Uterus (tissue), 4 donors: Measurements from ENCODE around the gene GRPR. TPM values are rescaled to one million over a fixed set of nuclear protein-coding genes. Genes with fewer than 3 reads are reported as not detected.

Experiments used
- DNase-seq, 2 donors: peaks; one replicate each; pipeline ENCODE4 v3.0.0-alpha.2; 2019 to 2020
- H3K27ac ChIP-seq, 2 donors: fragments of 200-600 bp; sonication (generic); 1 replicate in 1 of 2; 2 replicates in 1 of 2; pipeline ENCODE4 v1.5.1; 2016 to 2018
- H3K27me3 ChIP-seq, 2 donors: fragments of 200-600 bp; sonication (generic); one replicate each; pipeline ENCODE4 v1.5.1; 2018 to 2019; ENCODE audit warnings: control low read depth in 1 of 2
- H3K36me3 ChIP-seq, 2 donors: fragments of 200-600 bp; sonication (generic); one replicate each; pipeline ENCODE4 v1.5.1; 2019; ENCODE audit warnings: control low read depth in 1 of 2
- H3K4me1 ChIP-seq, 2 donors: fragments of 200-600 bp; sonication (generic); one replicate each; pipeline ENCODE4 v1.5.1; 2018 to 2019; ENCODE audit warnings: control low read depth in 1 of 2
- H3K4me3 ChIP-seq, 2 donors: fragments of 200-600 bp; sonication (generic); 1 replicate in 1 of 2; 2 replicates in 1 of 2; pipeline ENCODE4 v1.5.1; 2018 to 2019; ENCODE audit warnings: mild to moderate bottlenecking in 1 of 2
- H3K9me3 ChIP-seq, 2 donors: fragments of 200-600 bp; sonication (generic); one replicate each; pipeline ENCODE4 v1.5.1; 2019; ENCODE audit warnings: control low read depth in 1 of 2
- CTCF ChIP-seq, 4 experiments: fragments of 200-600 bp in 2 of 4; fragments of 450-650 bp in 2 of 4; sonication (generic) in 2 of 4; IDR thresholded peaks; one replicate each; pipeline ENCODE4 v1.5.1; 2016 to 2019; ENCODE audit warnings: antibody characterized with exemption in 4 of 4, mild to moderate bottlenecking in 2 of 4, moderate library complexity in 1 of 4
- POLR2A ChIP-seq, 2 donors: fragments of 450-650 bp; IDR thresholded peaks; one replicate each; pipeline ENCODE4 v1.6.1; 2016; ENCODE audit warnings: antibody characterized with exemption in 2 of 2, mild to moderate bottlenecking in 1 of 2, moderate library complexity in 1 of 2
- intact Hi-C: fragments of 100-400 bp; cut with DNase I; formaldehyde crosslinking; loops from one replicate; pipeline ENCODE4 v1.15.1; 2023; ENCODE audit warnings: low total_unique reads
- total RNA-seq, 4 donors: library from RNA; depleted of rRNA in 3 of 4; stranded (reverse); fragments of >200 nt in 3 of 4; gene quantifications; one replicate each; pipeline versions ENCODE4 v1.1.0 to v1.2.4, GENCODE V29; 2014 to 2023
- donor health status: DM: yes; HTN: yes; CAD: no.

Gene GRPR
- total RNA-seq, 4 donors from 2014 or later: 0.48 to 0.77 (median 0.67) TPM; not detected in 1

GRCh38 chrX:16120431-16120830, 2.9 kb upstream of the GRPR start:
- Histone ChIP-seq H3K27ac (peak overlapping the region in 1 of 2 donors; percentile 62), H3K4me1 (no peaks in the 10 kb centered on the region), H3K36me3 (no peaks in the 10 kb centered on the region), H3K9me3 (no peaks in the 10 kb centered on the region), H3K4me3 (no peak overlapping the region), H3K27me3 (no peaks in the 10 kb centered on the region)
- DNase-seq: no peak
- TF ChIP-seq CTCF (IDR thresholded peaks at IDR 0.05) (no peak), POLR2A (IDR thresholded peaks at IDR 0.05) (no peak)
- intact Hi-C loops: no loop called here

GRCh38 chrX:16124201-16124600, 836 bp downstream of the GRPR start:
- Histone ChIP-seq H3K9me3 (no peaks in the 10 kb centered on the region), H3K4me3 (no peak overlapping the region), H3K27me3 (no peaks in the 10 kb centered on the region), H3K36me3 (no peaks in the 10 kb centered on the region), H3K27ac (no peak overlapping the region), H3K4me1 (no peaks in the 10 kb centered on the region)
- no peak for TF ChIP-seq POLR2A (IDR thresholded peaks at IDR 0.05)
- no peak for TF ChIP-seq CTCF (IDR thresholded peaks at IDR 0.05)
- intact Hi-C loops: no loop called here
- no peak for DNase-seq

- Histone ChIP-seq H3K27ac (no peak overlapping the region), H3K27me3 (no peaks in the 10 kb centered on the region), H3K36me3 (no peaks in the 10 kb centered on the region), H3K9me3 (no peaks in the 10 kb centered on the region), H3K4me1 (no peaks in the 10 kb centered on the region), H3K4me3 (no peak overlapping the region)
- no peak for TF ChIP-seq CTCF (IDR thresholded peaks at IDR 0.05)
- TF ChIP-seq POLR2A (IDR thresholded peaks at IDR 0.05): no peak
- intact Hi-C loops: no loop called here
- DNase-seq: no peak
Measured at GRCh38 chrX:16125520-16126149, 2.3 kb downstream of the GRPR start.

- no peaks in the 10 kb centered on the region for H3K36me3 ChIP-seq
- H3K4me3 ChIP-seq: no peak overlapping the region
- intact Hi-C loops: no loop called here
- DNase-seq: no peak
- no peak overlapping the region for H3K27ac ChIP-seq
- H3K4me1 ChIP-seq: no peaks in the 10 kb centered on the region
- no peak for TF ChIP-seq POLR2A (IDR thresholded peaks at IDR 0.05)
- no peak for TF ChIP-seq CTCF (IDR thresholded peaks at IDR 0.05)
- no peaks in the 10 kb centered on the region for H3K9me3 ChIP-seq
- no peaks in the 10 kb centered on the region for H3K27me3 ChIP-seq
Measured at GRCh38 chrX:16130707-16131106, 7.3 kb downstream of the GRPR start.

GRCh38 chrX:16134936-16135335, 11.6 kb downstream of the GRPR start:
- Histone ChIP-seq H3K27ac (no peak overlapping the region), H3K27me3 (peaks cover 0 to 4% of the 10 kb centered on the region in 2 donors), H3K9me3 (no peaks in the 10 kb centered on the region), H3K4me3 (no peak overlapping the region), H3K36me3 (no peaks in the 10 kb centered on the region), H3K4me1 (no peaks in the 10 kb centered on the region)
- TF ChIP-seq POLR2A (IDR thresholded peaks at IDR 0.05): no peak
- TF ChIP-seq CTCF (IDR thresholded peaks at IDR 0.05): no peak
- no peak for DNase-seq
- intact Hi-C loops: no loop called here
